Activated CD8-positive, alpha-beta memory T cell treated with anti-CD3 and anti-CD28 coated beads, Interleukin-2, amount 10 ng/mL, durations not matched to agents 7 days and 5 days (primary cell): ENCODE data around the gene DPYSL4. TPM values are rescaled to one million over a fixed set of nuclear protein-coding genes. Genes with fewer than 3 reads are reported as not detected.
"Not testable (repeated sequence)": the region's sequence is repeated elsewhere in the genome, so short reads cannot be mapped to it uniquely, and the experiment has no call there.

ENCODE experiments used
- ATAC-seq: fragments of 150-1000 bp; cut with Tn5 transposase; one replicate; pipeline ENCODE4 v1.10.0; 2021; ENCODE audit warnings: moderate library complexity
- CTCF ChIA-PET: fragments of 350-600 bp; sonication (Branson Sonifier 250); formaldehyde crosslinking; loops from one replicate; lab custom pipeline; 2021; ENCODE audit warnings: antibody characterized with exemption; lab: Charles Lee
- DNase-seq: peaks from one replicate; pipeline ENCODE4 v3.0.0-alpha.2; 2020
- H3K27ac Mint-ChIP-seq: one replicate; pipeline ENCODE4 v1.8.0; 2021; ENCODE audit warnings: mild to moderate bottlenecking, mixed read lengths
- H3K27me3 Mint-ChIP-seq: one replicate; pipeline ENCODE4 v1.8.0; 2021; ENCODE audit warnings: mixed read lengths
- H3K36me3 Mint-ChIP-seq: one replicate; pipeline ENCODE4 v1.8.0; 2021; ENCODE audit warnings: mild to moderate bottlenecking, mixed read lengths
- H3K4me1 Mint-ChIP-seq: one replicate; pipeline ENCODE4 v1.8.0; 2021; ENCODE audit warnings: mixed read lengths
- H3K4me3 Mint-ChIP-seq: one replicate; pipeline ENCODE4 v1.8.0; 2021; ENCODE audit warnings: mild to moderate bottlenecking, moderate library complexity, mixed read lengths
- H3K9me3 Mint-ChIP-seq: one replicate; pipeline ENCODE4 v1.8.0; 2022; ENCODE audit warnings: low read depth, mixed read lengths
- total RNA-seq, 2 experiments: library from RNA; stranded (reverse); gene quantifications; one replicate each; pipeline ENCODE4 v1.2.3, GENCODE V29; 2021

The DPYSL4 gene
- total RNA-seq, 2 experiments from 2014 or later: 1.5 to 2.6 TPM

GRCh38 chr10:132153616-132154217 lies 33.0 kb upstream of the DPYSL4 start:
- ATAC-seq (no peak), DNase-seq (no peak)
- CTCF ChIA-PET: no interaction called here
- Mint-ChIP-seq H3K9me3 (no peaks in the 10 kb centered on the region), H3K4me3 (no peak overlapping the region), H3K36me3 (no peaks in the 10 kb centered on the region), H3K27me3 (no peaks in the 10 kb centered on the region), H3K27ac (no peak overlapping the region), H3K4me1 (peaks cover 3% of the 10 kb centered on the region)

GRCh38 chr10:132154440-132154839 lies 32.3 kb upstream of the DPYSL4 start:
- H3K36me3 Mint-ChIP-seq: no peaks in the 10 kb centered on the region
- CTCF ChIA-PET: no interaction called here
- H3K4me1 Mint-ChIP-seq: peaks cover 6% of the 10 kb centered on the region
- DNase-seq: no peak
- ATAC-seq: no peak
- H3K27me3 Mint-ChIP-seq: no peaks in the 10 kb centered on the region
- no peaks in the 10 kb centered on the region for H3K9me3 Mint-ChIP-seq
- H3K4me3 Mint-ChIP-seq: no peak overlapping the region
- no peak overlapping the region for H3K27ac Mint-ChIP-seq

- CTCF ChIA-PET: no interaction called here
These were observed 31.8 kb upstream of the DPYSL4 start for GRCh38 chr10:132154931-132155330.

DNA sequence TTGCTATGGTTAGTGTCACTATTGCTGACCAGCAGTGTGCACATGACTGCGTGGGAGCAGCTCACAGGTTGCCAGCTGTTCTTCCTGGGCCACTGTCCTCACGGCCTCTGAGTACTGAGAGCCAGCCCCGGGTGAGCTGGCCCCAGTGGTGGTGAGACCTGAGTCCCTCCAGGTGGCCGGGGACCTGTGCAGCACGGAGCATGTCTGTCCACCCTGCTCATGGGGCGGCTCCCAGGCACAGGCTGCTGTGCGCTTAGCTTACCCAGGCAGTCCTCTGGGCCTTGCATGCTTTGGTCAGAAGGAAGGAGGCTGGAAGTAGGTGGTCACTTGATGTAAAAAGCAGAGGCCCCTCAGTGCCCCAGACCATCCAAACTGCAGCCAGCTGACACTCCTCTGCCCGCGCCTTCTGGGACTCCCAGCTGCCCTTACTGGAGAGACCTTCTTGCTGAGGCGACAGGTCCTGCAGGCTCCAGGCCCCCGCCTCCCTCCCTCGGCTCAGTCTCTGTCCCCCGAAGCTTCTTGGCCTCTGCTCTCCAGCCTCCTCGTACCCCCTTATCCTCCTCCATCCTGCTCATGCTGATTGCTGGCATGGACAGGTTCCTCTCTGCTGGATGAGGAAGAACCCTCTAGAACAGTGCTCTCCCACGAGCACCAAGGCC lies 30.9 kb upstream of the DPYSL4 start:
- H3K4me3 Mint-ChIP-seq: no peak overlapping the region
- no peaks in the 10 kb centered on the region for H3K36me3 Mint-ChIP-seq
- no peak overlapping the region for H3K27ac Mint-ChIP-seq
- ATAC-seq (no peak), DNase-seq (no peak)
- CTCF ChIA-PET: interaction anchor here (1.6 kb wide), 1 partner anchor 13 kb away, joined by 4 read pairs; no protein-coding TSS in a partner anchor
- no peaks in the 10 kb centered on the region for H3K27me3 Mint-ChIP-seq
- no peaks in the 10 kb centered on the region for H3K9me3 Mint-ChIP-seq
- H3K4me1 Mint-ChIP-seq: peaks cover 6% of the 10 kb centered on the region

More at GRCh38 chr10:132154931-132155330, 31.8 kb upstream of the DPYSL4 start:
- Mint-ChIP-seq H3K27me3 (no peaks in the 10 kb centered on the region), H3K4me3 (no peak overlapping the region), H3K36me3 (no peaks in the 10 kb centered on the region), H3K9me3 (no peaks in the 10 kb centered on the region), H3K27ac (no peak overlapping the region), H3K4me1 (peaks cover 6% of the 10 kb centered on the region)
- ATAC-seq (no peak), DNase-seq (no peak)

DNA sequence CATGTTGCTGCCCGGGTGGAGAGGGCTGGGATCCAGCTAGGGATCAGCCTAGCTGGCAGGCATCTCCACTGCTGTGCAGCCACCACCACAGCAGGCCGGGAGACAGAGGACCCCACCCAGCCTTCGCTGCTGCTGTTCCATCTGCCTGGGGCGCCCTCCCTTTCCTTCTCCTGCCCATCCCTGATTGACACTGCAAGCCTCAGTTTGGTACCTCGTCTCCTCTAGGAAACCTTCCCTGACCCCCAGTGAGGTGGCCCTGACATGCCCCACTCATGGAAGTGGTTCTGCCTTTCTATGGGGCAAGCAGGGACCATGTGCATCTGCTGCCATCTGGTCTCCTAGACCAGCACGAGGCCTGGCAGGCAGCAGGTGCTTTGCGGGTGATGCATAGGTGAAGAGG lies 30.4 kb upstream of the DPYSL4 start:
- ATAC-seq (no peak), DNase-seq (no peak)
- Mint-ChIP-seq H3K27ac (no peak overlapping the region), H3K36me3 (no peaks in the 10 kb centered on the region), H3K4me1 (peaks cover 6% of the 10 kb centered on the region), H3K4me3 (no peak overlapping the region), H3K9me3 (no peaks in the 10 kb centered on the region), H3K27me3 (no peaks in the 10 kb centered on the region)
- CTCF ChIA-PET: interaction anchor here (1.6 kb wide), 1 partner anchor 13 kb away, joined by 4 read pairs; no protein-coding TSS in a partner anchor

DNA sequence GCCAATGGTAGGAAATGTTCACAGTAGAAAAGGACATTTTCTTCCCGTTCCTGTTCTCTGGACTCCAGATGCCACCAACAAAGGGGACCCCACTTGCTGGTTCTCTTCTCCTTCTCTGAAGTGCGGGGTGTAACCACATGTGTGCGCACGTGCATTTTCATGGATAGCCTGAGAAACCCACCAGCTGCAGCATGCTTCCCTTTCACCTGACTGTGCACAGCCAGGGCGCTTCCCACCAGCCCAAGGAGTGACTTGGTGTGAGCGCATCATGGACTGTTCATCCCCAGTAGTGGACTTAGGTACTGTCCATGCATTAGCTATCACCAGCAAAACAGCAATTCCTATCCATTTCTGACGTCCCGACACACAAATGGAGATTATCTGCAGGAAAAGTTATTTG lies 29.6 kb upstream of the DPYSL4 start:
- CTCF ChIA-PET: interaction anchor here (1.3 to 1.6 kb wide), 2 partner anchors 14 to 15 kb away, joined by 3 to 4 read pairs; no protein-coding TSS in a partner anchor
- peaks cover 2% of the 10 kb centered on the region for H3K36me3 Mint-ChIP-seq

GRCh38 chr10:132158122-132158741 lies 28.5 kb upstream of the DPYSL4 start:
- Mint-ChIP-seq H3K36me3 (peaks cover 2% of the 10 kb centered on the region), H3K27me3 (peaks cover 3% of the 10 kb centered on the region), H3K27ac (peak overlapping the region; percentile 29), H3K4me1 (peaks cover 22% of the 10 kb centered on the region), H3K9me3 (no peaks in the 10 kb centered on the region), H3K4me3 (no peak overlapping the region)
- CTCF ChIA-PET: interaction anchor here (1.3 kb wide), 1 partner anchor 16 kb away, joined by 3 read pairs; no protein-coding TSS in a partner anchor
- DNase-seq: no peak
- peak; percentile 52 for ATAC-seq

More for the DNA sequence above, 29.6 kb upstream of the DPYSL4 start:
- DNase-seq (no peak), ATAC-seq (no peak)
- no peak overlapping the region for H3K27ac Mint-ChIP-seq
- H3K9me3 Mint-ChIP-seq: no peaks in the 10 kb centered on the region
- peaks cover 11% of the 10 kb centered on the region for H3K4me1 Mint-ChIP-seq
- no peaks in the 10 kb centered on the region for H3K27me3 Mint-ChIP-seq
- no peak overlapping the region for H3K4me3 Mint-ChIP-seq

DNA sequence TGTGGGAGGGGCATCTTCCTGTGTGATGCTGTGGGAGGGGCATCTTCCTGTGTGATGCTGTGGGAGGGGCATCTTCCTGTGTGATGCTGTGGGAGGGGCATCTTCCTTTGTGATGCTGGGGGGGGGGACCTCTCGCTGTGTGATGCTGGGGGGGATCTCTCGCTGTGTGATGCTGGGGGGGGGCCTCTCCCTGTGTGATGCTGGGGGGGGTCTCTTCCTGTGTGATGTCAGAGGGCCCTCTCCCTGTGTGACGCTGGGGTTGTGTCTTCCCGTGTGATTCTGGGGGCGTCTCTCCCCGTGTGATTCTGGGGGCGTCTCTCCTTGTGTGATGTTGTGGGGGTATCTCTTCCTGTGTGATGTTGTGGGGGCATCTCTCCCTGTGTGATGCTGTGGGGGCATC lies 27.9 kb upstream of the DPYSL4 start:
- H3K4me3 Mint-ChIP-seq: no peak overlapping the region
- ATAC-seq: no peak

DNA sequence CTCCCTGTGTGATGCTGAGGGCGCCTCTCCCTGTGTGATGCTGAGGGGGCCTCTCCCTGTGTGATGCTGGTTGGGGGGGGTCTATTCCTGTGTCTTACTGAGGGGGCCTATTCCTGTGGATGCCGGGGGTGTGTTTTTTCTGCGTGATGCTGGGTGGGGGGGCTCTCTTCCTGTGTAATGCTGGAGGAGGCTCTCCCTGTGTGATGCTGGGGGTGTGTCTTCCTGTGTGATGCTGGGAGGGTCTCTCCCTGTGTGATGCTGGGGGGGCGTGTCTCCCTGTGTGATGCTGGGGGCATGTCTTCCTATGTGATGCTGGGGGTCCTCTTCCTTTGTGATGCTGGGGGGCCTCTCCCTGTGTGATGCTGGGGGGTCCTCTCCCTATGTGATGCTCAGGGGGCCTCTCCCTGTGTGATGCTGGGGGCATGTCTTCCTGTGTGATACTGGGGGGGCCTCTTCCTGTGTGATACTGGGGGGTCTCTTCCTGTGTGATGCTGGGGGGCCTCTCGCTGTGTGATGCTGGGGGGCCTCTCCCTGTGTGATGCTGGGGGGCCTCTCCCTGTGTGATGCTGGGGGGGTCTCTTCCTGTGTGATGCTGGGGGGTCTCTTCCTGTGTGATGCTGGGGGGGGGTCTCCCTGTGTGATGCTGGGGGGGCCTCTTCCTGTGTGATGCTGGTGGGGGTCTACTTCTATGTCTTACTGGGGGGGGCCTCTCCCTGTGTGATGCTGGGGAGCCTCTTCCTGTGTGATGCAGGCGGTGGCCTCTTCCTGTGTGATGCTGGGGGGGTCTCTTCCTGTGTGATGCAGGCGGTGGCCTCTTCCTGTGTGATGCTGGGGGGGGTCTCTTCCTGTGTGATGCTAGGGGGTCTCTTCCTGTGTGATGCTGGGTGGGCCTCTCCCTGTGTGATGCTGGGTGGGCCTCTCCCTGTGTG lies 27.2 kb upstream of the DPYSL4 start:
- peaks cover 25% of the 10 kb centered on the region for H3K4me1 Mint-ChIP-seq
- CTCF ChIA-PET, H3K36me3 Mint-ChIP-seq, H3K4me3 Mint-ChIP-seq, H3K9me3 Mint-ChIP-seq, ATAC-seq, H3K27me3 Mint-ChIP-seq: not testable (repeated sequence)
- peak overlapping the region; percentile 56 for H3K27ac Mint-ChIP-seq
- DNase-seq: peak; percentile 61

More for the DNA sequence above, 27.9 kb upstream of the DPYSL4 start:
- Mint-ChIP-seq H3K36me3 (peaks cover 2% of the 10 kb centered on the region), H3K27me3 (peaks cover 3% of the 10 kb centered on the region), H3K4me1 (peaks cover 25% of the 10 kb centered on the region), H3K27ac (peak overlapping the region; percentile 56), H3K9me3 (no peaks in the 10 kb centered on the region)
- no peak for DNase-seq
- CTCF ChIA-PET: no interaction called here

GRCh38 chr10:132160231-132160630 lies 26.5 kb upstream of the DPYSL4 start:
- ATAC-seq, H3K27me3 Mint-ChIP-seq, CTCF ChIA-PET, DNase-seq, H3K9me3 Mint-ChIP-seq, H3K4me3 Mint-ChIP-seq, H3K36me3 Mint-ChIP-seq, H3K27ac Mint-ChIP-seq: not testable (repeated sequence)
- peaks cover 25% of the 10 kb centered on the region for H3K4me1 Mint-ChIP-seq

GRCh38 chr10:132160834-132161622 lies 25.7 kb upstream of the DPYSL4 start:
- H3K27me3 Mint-ChIP-seq, CTCF ChIA-PET, H3K9me3 Mint-ChIP-seq, H3K4me3 Mint-ChIP-seq, DNase-seq, H3K36me3 Mint-ChIP-seq, ATAC-seq: not testable (repeated sequence)
- Mint-ChIP-seq H3K4me1 (peaks cover 25% of the 10 kb centered on the region), H3K27ac (peak overlapping the region; percentile 61)

GRCh38 chr10:132162021-132162531 lies 24.7 kb upstream of the DPYSL4 start:
- peak overlapping the region; percentile 98 for H3K27ac Mint-ChIP-seq
- peaks cover 2% of the 10 kb centered on the region for H3K36me3 Mint-ChIP-seq
- peaks cover 3% of the 10 kb centered on the region for H3K27me3 Mint-ChIP-seq
- H3K9me3 Mint-ChIP-seq: no peaks in the 10 kb centered on the region
- peak; percentile 67 for ATAC-seq
- peak; percentile 79 for DNase-seq
- H3K4me3 Mint-ChIP-seq: peak overlapping the region; percentile 49
- peaks cover 33% of the 10 kb centered on the region for H3K4me1 Mint-ChIP-seq
- CTCF ChIA-PET: no interaction called here
